Panc1 (cell line): ENCODE results near the gene MT1B.

Experiments used
- POLR2AphosphoS5 ChIP-seq: IDR thresholded peaks from 2 replicates; pipeline ENCODE4 v1.6.1; 2012; ENCODE audit warnings: mild to moderate bottlenecking, low read depth, low read length, moderate library complexity
- SIN3A ChIP-seq: IDR thresholded peaks from 2 replicates; pipeline ENCODE4 v1.6.1; 2012; ENCODE audit warnings: low read depth, mild to moderate bottlenecking, low read length, moderate library complexity, borderline replicate concordance; ENCODE audit not compliant: insufficient read depth
- TCF7L2 ChIP-seq: IDR thresholded peaks from 2 replicates; pipeline ENCODE4 v1.6.1; 2011; ENCODE audit warnings: mild to moderate bottlenecking, low read depth, low read length, inconsistent platforms
- TF ChIP-seq, protein P1 (sequence below): fragments of 450-650 bp; IDR thresholded peaks from 2 replicates; pipeline ENCODE4 v1.5.1; 2017; ENCODE audit warnings: mild to moderate bottlenecking

DNA sequence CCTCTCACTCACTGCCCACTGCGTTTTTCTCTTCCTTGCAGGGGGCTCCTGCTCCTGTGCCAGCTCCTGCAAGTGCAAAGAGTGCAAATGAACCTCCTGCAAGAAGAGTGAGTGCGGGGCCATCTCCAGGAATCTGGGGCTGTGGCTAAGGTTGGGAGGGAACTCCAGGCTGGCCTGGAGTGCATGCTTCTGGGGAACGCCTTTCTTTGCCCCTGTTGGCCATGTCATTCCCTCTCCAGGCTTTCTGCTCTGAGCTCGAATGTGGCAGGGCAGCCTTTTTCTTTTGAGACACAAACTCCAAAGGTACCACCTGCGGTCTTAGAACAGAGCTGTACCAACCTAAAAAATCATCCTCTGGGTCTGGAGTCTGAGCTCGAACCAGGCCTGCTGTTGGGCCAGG, 33.5 kb upstream of the MT1B start:
- TF ChIP-seq, protein P1, sequence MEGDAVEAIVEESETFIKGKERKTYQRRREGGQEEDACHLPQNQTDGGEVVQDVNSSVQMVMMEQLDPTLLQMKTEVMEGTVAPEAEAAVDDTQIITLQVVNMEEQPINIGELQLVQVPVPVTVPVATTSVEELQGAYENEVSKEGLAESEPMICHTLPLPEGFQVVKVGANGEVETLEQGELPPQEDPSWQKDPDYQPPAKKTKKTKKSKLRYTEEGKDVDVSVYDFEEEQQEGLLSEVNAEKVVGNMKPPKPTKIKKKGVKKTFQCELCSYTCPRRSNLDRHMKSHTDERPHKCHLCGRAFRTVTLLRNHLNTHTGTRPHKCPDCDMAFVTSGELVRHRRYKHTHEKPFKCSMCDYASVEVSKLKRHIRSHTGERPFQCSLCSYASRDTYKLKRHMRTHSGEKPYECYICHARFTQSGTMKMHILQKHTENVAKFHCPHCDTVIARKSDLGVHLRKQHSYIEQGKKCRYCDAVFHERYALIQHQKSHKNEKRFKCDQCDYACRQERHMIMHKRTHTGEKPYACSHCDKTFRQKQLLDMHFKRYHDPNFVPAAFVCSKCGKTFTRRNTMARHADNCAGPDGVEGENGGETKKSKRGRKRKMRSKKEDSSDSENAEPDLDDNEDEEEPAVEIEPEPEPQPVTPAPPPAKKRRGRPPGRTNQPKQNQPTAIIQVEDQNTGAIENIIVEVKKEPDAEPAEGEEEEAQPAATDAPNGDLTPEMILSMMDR: no peak
- no peak for TF ChIP-seq POLR2AphosphoS5
- TF ChIP-seq TCF7L2: no peak
- no peak for TF ChIP-seq SIN3A
